GM12865 (cell line): Measurements from ENCODE around the gene C10orf143.

Source experiments
- DNase-seq: peaks from one replicate; pipeline ENCODE4 v3.0.0; 2010; ENCODE audit warnings: low read depth
- H3K4me3 ChIP-seq: 2 replicates; pipeline ENCODE4 v1.5.1; 2011; ENCODE audit warnings: mild to moderate bottlenecking, low read depth, low read length, control low read depth
- CTCF ChIP-seq: IDR thresholded peaks from 2 replicates; pipeline ENCODE4 v1.5.1; 2011; ENCODE audit warnings: low read length, control low read depth, low read depth, inconsistent platforms; ENCODE audit not compliant: insufficient read depth; ENCODE audit errors: missing control alignments

C10orf143 gene

GRCh38 chr10:130053561-130053960 is 57.1 kb downstream of the C10orf143 start:
- DNase-seq = no peak
- H3K4me3 ChIP-seq = no peak overlapping the region
- no peak for TF ChIP-seq CTCF

- no peak overlapping the region for H3K4me3 ChIP-seq
- DNase-seq = no peak
- no peak for TF ChIP-seq CTCF
Observed at GRCh38 chr10:130052193-130052592, 58.4 kb downstream of the C10orf143 start.

GRCh38 chr10:130050721-130051120 is 59.9 kb downstream of the C10orf143 start:
- TF ChIP-seq CTCF = no peak
- DNase-seq = no peak
- no peak overlapping the region for H3K4me3 ChIP-seq

- DNase-seq = no peak
- no peak for TF ChIP-seq CTCF
- no peak overlapping the region for H3K4me3 ChIP-seq
Observed at GRCh38 chr10:130049987-130050386, 60.6 kb downstream of the C10orf143 start.

GRCh38 chr10:130049244-130049643 is 61.4 kb downstream of the C10orf143 start:
- no peak for TF ChIP-seq CTCF
- no peak for DNase-seq
- no peak overlapping the region for H3K4me3 ChIP-seq

GRCh38 chr10:130048081-130048480 is 62.5 kb downstream of the C10orf143 start:
- no peak for TF ChIP-seq CTCF
- no peak overlapping the region for H3K4me3 ChIP-seq
- DNase-seq = no peak

- no peak for DNase-seq
- no peak for TF ChIP-seq CTCF
- H3K4me3 ChIP-seq = no peak overlapping the region
Observed at GRCh38 chr10:130047336-130047735, 63.3 kb downstream of the C10orf143 start.
